IMR-90 (cell line): Measurements from ENCODE around the gene LCE5A. TPM values are rescaled to one million over a fixed set of nuclear protein-coding genes. Genes with fewer than 3 reads are reported as not detected.

ENCODE experiments used
- ATAC-seq: fragments of 200-7000 bp; cut with Tn5 transposase; 2 replicates; pipeline ENCODE4 v1.9.1; 2020; ENCODE audit warnings: low read depth, mild to moderate bottlenecking, moderate library complexity
- BruUV-seq: library from RNA; stranded (reverse); fragments of 400-500 nt; replicated peaks from 2 replicates; lab custom pipeline; 2021; lab: Mats Ljungman, UMichigan
- CTCF ChIA-PET: fragments of 300-600 bp; formaldehyde crosslinking; extraction: SDS; loops from one replicate; lab custom pipeline; 2021; ENCODE audit warnings: antibody characterized with exemption; lab: Yijun Ruan, JAX
- POLR2A ChIA-PET: fragments of 300-600 bp; sonication (Branson Sonifier 250); formaldehyde crosslinking; loops from one replicate; lab custom pipeline; 2022; ENCODE audit warnings: antibody characterized with exemption; ENCODE audit not compliant: unreplicated experiment; lab: Charles Lee
- DNase-seq: peaks from one replicate; pipeline ENCODE4 v3.0.0; 2013
- H2AFZ ChIP-seq: replicated peaks from 2 replicates; pipeline ENCODE3; 2013; ENCODE audit warnings: low read length, mild to moderate bottlenecking; ENCODE audit not compliant: poor library complexity
- H2AK5ac ChIP-seq: 2 replicates; pipeline ENCODE4 v1.6.1; 2013; ENCODE audit warnings: low read depth, low read length, inconsistent platforms
- H2AK9ac ChIP-seq: replicated peaks from 2 replicates; pipeline ENCODE3; 2013; ENCODE audit warnings: mild to moderate bottlenecking, low read depth, low read length, moderate library complexity; ENCODE audit not compliant: poor library complexity
- H2BK120ac ChIP-seq: 2 replicates; pipeline ENCODE4 v1.6.1; 2013; ENCODE audit warnings: low read depth, low read length, inconsistent platforms
- H2BK15ac ChIP-seq: 3 replicates; pipeline ENCODE4 v1.6.1; 2013; ENCODE audit warnings: low read depth, low read length, inconsistent platforms
- H2BK20ac ChIP-seq: 2 replicates; pipeline ENCODE4 v1.6.1; 2013; ENCODE audit warnings: low read depth, mild to moderate bottlenecking, inconsistent platforms, low read length, moderate library complexity
- H2BK5ac ChIP-seq: 2 replicates; pipeline ENCODE4 v1.6.1; 2013; ENCODE audit warnings: mild to moderate bottlenecking, low read depth, low read length, inconsistent platforms; ENCODE audit not compliant: poor library complexity, severe bottlenecking
- H3K14ac ChIP-seq: replicated peaks from 2 replicates; pipeline ENCODE4 v1.6.1; 2013; ENCODE audit warnings: low read depth, low read length, inconsistent platforms
- H3K18ac ChIP-seq: 2 replicates; pipeline ENCODE4 v1.6.1; 2013; ENCODE audit warnings: low read depth, low read length, control low read depth
- H3K23ac ChIP-seq: 2 replicates; pipeline ENCODE4 v1.6.1; 2013; ENCODE audit warnings: low read depth, low read length, inconsistent platforms
- H3K27ac ChIP-seq: 2 replicates; pipeline ENCODE4 v1.5.1; 2013; ENCODE audit warnings: mild to moderate bottlenecking, control low read depth, low read length; ENCODE audit not compliant: insufficient read depth
- H3K27me3 ChIP-seq: 2 replicates; pipeline ENCODE4 v1.6.1; 2013; ENCODE audit warnings: low read length; ENCODE audit not compliant: control insufficient read depth, insufficient read depth
- H3K36me3 ChIP-seq: 2 replicates; pipeline ENCODE4 v1.6.1; 2013; ENCODE audit warnings: low read length, mixed read lengths; ENCODE audit not compliant: control insufficient read depth, insufficient read depth
- H3K4ac ChIP-seq: 2 replicates; pipeline ENCODE4 v1.6.1; 2013; ENCODE audit warnings: low read depth, low read length, inconsistent platforms
- H3K4me1 ChIP-seq: 2 replicates; pipeline ENCODE4 v1.6.1; 2013; ENCODE audit warnings: low read length, mixed read lengths; ENCODE audit not compliant: control insufficient read depth, insufficient read depth
- H3K4me2 ChIP-seq: 2 replicates; pipeline ENCODE4 v1.6.1; 2013; ENCODE audit warnings: low read depth, mild to moderate bottlenecking, control low read depth, low read length, moderate library complexity
- H3K4me3 ChIP-seq: 2 replicates; pipeline ENCODE4 v1.5.1; 2013; ENCODE audit warnings: low read depth, mild to moderate bottlenecking, control low read depth, low read length, moderate library complexity; ENCODE audit not compliant: insufficient read depth
- H3K56ac ChIP-seq: 2 replicates; pipeline ENCODE4 v1.6.1; 2013; ENCODE audit warnings: low read length, inconsistent platforms; ENCODE audit not compliant: insufficient read depth; ENCODE audit errors: extremely low read depth
- H3K79me1 ChIP-seq, 2 experiments: 2 replicates each; pipeline ENCODE4 v1.6.1; 2013; ENCODE audit warnings: low read length in 2 of 2, inconsistent platforms in 1 of 2, low read depth in 1 of 2
- H3K9ac ChIP-seq: 2 replicates; pipeline ENCODE4 v1.6.1; 2013; ENCODE audit warnings: low read depth, low read length, control low read depth
- H3K9me1 ChIP-seq: 2 replicates; pipeline ENCODE4 v1.6.1; 2013; ENCODE audit warnings: low read length, inconsistent platforms; ENCODE audit not compliant: insufficient read depth
- H3K9me3 ChIP-seq: 2 replicates; pipeline ENCODE4 v1.6.1; 2013; ENCODE audit warnings: low read length; ENCODE audit not compliant: control insufficient read depth, insufficient read depth
- H4K20me1 ChIP-seq: 2 replicates; pipeline ENCODE4 v1.6.1; 2013; ENCODE audit warnings: low read length, inconsistent platforms; ENCODE audit not compliant: insufficient read depth
- H4K5ac ChIP-seq: 2 replicates; pipeline ENCODE4 v1.6.1; 2013; ENCODE audit warnings: mild to moderate bottlenecking, low read depth, low read length, control low read depth
- H4K8ac ChIP-seq, 2 experiments: 2 replicates each; pipeline ENCODE4 v1.6.1; 2013; ENCODE audit warnings: low read depth in 2 of 2, low read length in 2 of 2, control low read depth in 1 of 2, inconsistent platforms in 1 of 2
- H4K91ac ChIP-seq: 2 replicates; pipeline ENCODE4 v1.6.1; 2013; ENCODE audit warnings: low read depth, low read length, inconsistent platforms; ENCODE audit not compliant: insufficient read depth
- BHLHE40 ChIP-seq: fragments of 150-350 bp; IDR thresholded peaks from 2 replicates; pipeline ENCODE4 v1.6.1; 2016; ENCODE audit warnings: mild to moderate bottlenecking, low read depth, low read length
- CEBPB ChIP-seq: IDR thresholded peaks from 2 replicates; pipeline ENCODE4 v1.6.1; 2012; ENCODE audit warnings: low read depth, low read length, improper control_type of control experiment
- CHD1 ChIP-seq: IDR thresholded peaks from 2 replicates; pipeline ENCODE4 v1.6.1; 2012; ENCODE audit warnings: low read depth, low read length, improper control_type of control experiment
- ELK1 ChIP-seq: fragments of 150-350 bp; IDR thresholded peaks from 2 replicates; pipeline ENCODE4 v1.6.1; 2016; ENCODE audit warnings: low read depth, mild to moderate bottlenecking, low read length, moderate library complexity, borderline replicate concordance
- FOS ChIP-seq: fragments of 150-350 bp; IDR thresholded peaks from 2 replicates; pipeline ENCODE4 v1.6.1; 2016; ENCODE audit warnings: low read depth, low read length
- MAFK ChIP-seq: IDR thresholded peaks from 2 replicates; pipeline ENCODE4 v1.6.1; 2012; ENCODE audit warnings: low read depth, low read length, improper control_type of control experiment
- MAZ ChIP-seq: IDR thresholded peaks from 2 replicates; pipeline ENCODE4 v1.6.1; 2012; ENCODE audit warnings: low read depth, mild to moderate bottlenecking, low read length, improper control_type of control experiment, moderate library complexity, borderline replicate concordance
- MXI1 ChIP-seq: IDR thresholded peaks from 2 replicates; pipeline ENCODE4 v1.6.1; 2012; ENCODE audit warnings: low read depth, mild to moderate bottlenecking, low read length, moderate library complexity, borderline replicate concordance
- NFE2L2 ChIP-seq: fragments of 150-350 bp; IDR thresholded peaks from 2 replicates; pipeline ENCODE4 v1.6.1; 2016; ENCODE audit warnings: low read depth, mild to moderate bottlenecking, low read length
- POLR2A ChIP-seq: IDR thresholded peaks from 2 replicates; pipeline ENCODE4 v1.6.1; 2012; ENCODE audit warnings: mild to moderate bottlenecking, low read depth, low read length
- RAD21 ChIP-seq: IDR thresholded peaks from 2 replicates; pipeline ENCODE4 v1.6.1; 2012; ENCODE audit warnings: low read length, improper control_type of control experiment
- RCOR1 ChIP-seq: IDR thresholded peaks from 2 replicates; pipeline ENCODE4 v1.6.1; 2012; ENCODE audit warnings: mild to moderate bottlenecking, low read length, improper control_type of control experiment; ENCODE audit not compliant: insufficient replicate concordance
- RFX5 ChIP-seq: IDR thresholded peaks from 2 replicates; pipeline ENCODE4 v1.8.0; 2012; ENCODE audit warnings: low read depth, mild to moderate bottlenecking, low read length, moderate library complexity
- SMC3 ChIP-seq: fragments of 150-350 bp; IDR thresholded peaks from 2 replicates; pipeline ENCODE4 v1.6.1; 2016; ENCODE audit warnings: low read depth, mild to moderate bottlenecking, antibody characterized with exemption, low read length, moderate library complexity
- USF2 ChIP-seq: fragments of 150-350 bp; IDR thresholded peaks from 2 replicates; pipeline ENCODE4 v1.6.1; 2017; ENCODE audit warnings: mild to moderate bottlenecking, antibody characterized with exemption, low read length, low read depth
- WGBS, 2 experiments: methylation state at CpG; one replicate each; pipeline versions ENCODE4 v1.1.5 to v1.1.7; 2013; ENCODE audit warnings: missing lambda C conversion rate in 2 of 2; ENCODE audit not compliant: insufficient read length in 1 of 2; ENCODE audit errors: extremely low coverage in 2 of 2; 5-methylcytosine and 5-hydroxymethylcytosine counted together
- dilution Hi-C: fragments of 300-500 bp; cut with HindIII; formaldehyde crosslinking; loops from one replicate; pipeline ENCODE4 v1.14.3; 2018; ENCODE audit warnings: low sequenced_read_pairs; ENCODE audit not compliant: unreplicated experiment
- in situ Hi-C: fragments of 300-500 bp; cut with MboI; formaldehyde crosslinking; loops from 3 replicates; pipeline ENCODE4 v1.14.3; 2019; ENCODE audit warnings: low sequenced_read_pairs, inconsistent platforms, mixed read lengths
- intact Hi-C: fragments of 100-400 bp; cut with micrococcal nuclease; formaldehyde crosslinking; loops from 2 replicates; pipeline ENCODE4 v1.10.0; 2022
- polyA plus RNA-seq, 3 experiments: library from polyadenylated mRNA; depleted of rRNA; stranded (reverse); fragments of >200 nt; gene quantifications; 2 replicates each; pipeline ENCODE4 v1.2.3, GENCODE V29; 2012; ENCODE audit warnings: low replicate concordance in 1 of 3
- total RNA-seq: library from RNA; depleted of rRNA; stranded (reverse); fragments of >200 nt; gene quantifications from 2 replicates; pipeline ENCODE4 v1.2.3, GENCODE V29; 2012
- TF ChIP-seq, protein P1 (sequence below): conservative IDR thresholded peaks from 2 replicates; pipeline ENCODE4 v1.5.1; 2012; ENCODE audit warnings: mild to moderate bottlenecking, low read depth, low read length, improper control_type of control experiment

LCE5A gene
- total and polyA plus RNA-seq, 2 of the 4 experiments (the other 2 are of a cell fraction): not detected

- no TSS peak for BruUV-seq
Measured at GRCh38 chr1:152506899-152507498, 3.6 kb upstream of the LCE5A start.

More at GRCh38 chr1:152506899-152507498, 3.6 kb upstream of the LCE5A start:
- Histone ChIP-seq H3K23ac (no peak overlapping the region), H4K8ac (no peak overlapping the region), H3K27me3 (peaks cover 2% of the 10 kb centered on the region; the same call in 1 of the 2 replicates), H3K4me1 (no peaks in the 10 kb centered on the region), H2BK120ac (no peak overlapping the region), H2BK15ac (no peak overlapping the region), H4K20me1 (no peaks in the 10 kb centered on the region), H4K91ac (no peak overlapping the region), H3K79me1 (no peaks in the 10 kb centered on the region), H3K9me1 (no peaks in the 10 kb centered on the region), H3K56ac (no peak overlapping the region), H2AFZ (no peak overlapping the region), H2BK20ac (no peak overlapping the region), H2AK5ac (no peak overlapping the region), H3K4me2 (no peak overlapping the region), H3K4me3 (no peak overlapping the region), H4K5ac (no peak overlapping the region), H3K36me3 (no peaks in the 10 kb centered on the region), H3K4ac (no peak overlapping the region), H2AK9ac (no peak overlapping the region), H3K9ac (no peak overlapping the region), H2BK5ac (no peak overlapping the region), H3K18ac (no peak overlapping the region), H3K9me3 (no peaks in the 10 kb centered on the region), H3K27ac (no peak overlapping the region), H3K14ac (no peak overlapping the region)
- DNase-seq: no peak
- intact Hi-C loops (no loop called here), in situ Hi-C loops (no loop called here), dilution Hi-C loops (no loop called here)
- TF ChIP-seq CEBPB (no peak), MXI1 (no peak), RFX5 (no peak), FOS (no peak), CHD1 (no peak), RCOR1 (no peak), USF2 (no peak), ELK1 (no peak), RAD21 (no peak), MAFK (no peak), MAZ (no peak), SMC3 (no peak), POLR2A (no peak), BHLHE40 (no peak), NFE2L2 (no peak)
- TF ChIP-seq, protein P1, sequence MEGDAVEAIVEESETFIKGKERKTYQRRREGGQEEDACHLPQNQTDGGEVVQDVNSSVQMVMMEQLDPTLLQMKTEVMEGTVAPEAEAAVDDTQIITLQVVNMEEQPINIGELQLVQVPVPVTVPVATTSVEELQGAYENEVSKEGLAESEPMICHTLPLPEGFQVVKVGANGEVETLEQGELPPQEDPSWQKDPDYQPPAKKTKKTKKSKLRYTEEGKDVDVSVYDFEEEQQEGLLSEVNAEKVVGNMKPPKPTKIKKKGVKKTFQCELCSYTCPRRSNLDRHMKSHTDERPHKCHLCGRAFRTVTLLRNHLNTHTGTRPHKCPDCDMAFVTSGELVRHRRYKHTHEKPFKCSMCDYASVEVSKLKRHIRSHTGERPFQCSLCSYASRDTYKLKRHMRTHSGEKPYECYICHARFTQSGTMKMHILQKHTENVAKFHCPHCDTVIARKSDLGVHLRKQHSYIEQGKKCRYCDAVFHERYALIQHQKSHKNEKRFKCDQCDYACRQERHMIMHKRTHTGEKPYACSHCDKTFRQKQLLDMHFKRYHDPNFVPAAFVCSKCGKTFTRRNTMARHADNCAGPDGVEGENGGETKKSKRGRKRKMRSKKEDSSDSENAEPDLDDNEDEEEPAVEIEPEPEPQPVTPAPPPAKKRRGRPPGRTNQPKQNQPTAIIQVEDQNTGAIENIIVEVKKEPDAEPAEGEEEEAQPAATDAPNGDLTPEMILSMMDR: no peak
- ChIA-PET POLR2A (no interaction called here), CTCF (interaction anchor here (0.5 kb wide), 1 partner anchor 13 kb away, joined by 3 read pairs; no protein-coding TSS in a partner anchor)
- 29% methylated on average over 1 of the region's 1 CpG; no CpG with 5 or more reads in 1 of the 2 experiments for WGBS, 2 experiments
- no peak for ATAC-seq
